Neural progenitor cell (in vitro differentiated cells): ENCODE results near the gene PDCD6IP. TPM values are rescaled to one million over a fixed set of nuclear protein-coding genes. Genes with fewer than 3 reads are reported as not detected.
A peak's percentile ranks its signal among the peaks of the same experiment; 100 is the strongest.

Experiments used
- DNase-seq: peaks from one replicate; pipeline ENCODE4 v3.0.0-alpha.2; 2016; ENCODE audit warnings: low spot score
- H2AFZ ChIP-seq: fragments of 200-600 bp; sonication (generic); replicated peaks from 2 replicates; pipeline ENCODE4 v1.6.1; 2016; ENCODE audit warnings: antibody characterized with exemption
- H3F3A ChIP-seq: fragments of 200-600 bp; sonication (generic); 2 replicates; pipeline ENCODE4 v1.6.1; 2016; ENCODE audit warnings: antibody characterized with exemption, low read depth
- H3K27ac ChIP-seq: fragments of 200-600 bp; sonication (generic); 2 replicates; pipeline ENCODE4 v1.5.1; 2016; ENCODE audit warnings: mild to moderate bottlenecking
- H3K27me3 ChIP-seq: fragments of 200-600 bp; sonication (generic); 2 replicates; pipeline ENCODE4 v1.6.1; 2016; ENCODE audit warnings: mild to moderate bottlenecking, moderate library complexity
- H3K36me3 ChIP-seq: fragments of 200-600 bp; sonication (generic); 2 replicates; pipeline ENCODE4 v1.5.1; 2016
- H3K4me1 ChIP-seq: fragments of 200-600 bp; sonication (generic); 2 replicates; pipeline ENCODE4 v1.6.1; 2016; ENCODE audit warnings: mixed run types
- H3K4me2 ChIP-seq: fragments of 200-600 bp; sonication (generic); 2 replicates; pipeline ENCODE4 v1.6.1; 2016
- H3K4me3 ChIP-seq: fragments of 200-600 bp; sonication (generic); 2 replicates; pipeline ENCODE4 v1.5.1; 2016
- H3K79me2 ChIP-seq: fragments of 200-600 bp; sonication (generic); 2 replicates; pipeline ENCODE4 v1.6.1; 2016; ENCODE audit warnings: low read depth
- H3K9ac ChIP-seq: fragments of 200-600 bp; sonication (generic); 2 replicates; pipeline ENCODE4 v1.6.1; 2016
- H3K9me3 ChIP-seq: fragments of 200-600 bp; sonication (generic); 2 replicates; pipeline ENCODE4 v1.5.1; 2016; ENCODE audit warnings: low read depth
- H4K20me1 ChIP-seq: fragments of 200-600 bp; sonication (generic); 2 replicates; pipeline ENCODE4 v1.6.1; 2016; ENCODE audit warnings: low read depth
- H3K27ac Mint-ChIP-seq: 3 replicates; pipeline ENCODE4 v1.8.0; 2021; ENCODE audit warnings: mixed read lengths
- H3K27me3 Mint-ChIP-seq: 2 replicates; pipeline ENCODE4 v1.8.0; 2022; ENCODE audit warnings: low read depth, mild to moderate bottlenecking, inconsistent platforms, moderate library complexity, mixed read lengths; ENCODE audit not compliant: insufficient read depth
- H3K36me3 Mint-ChIP-seq: 3 replicates; pipeline ENCODE4 v1.8.0; 2021; ENCODE audit warnings: mixed read lengths
- H3K4me1 Mint-ChIP-seq: 3 replicates; pipeline ENCODE4 v1.8.0; 2021; ENCODE audit warnings: mixed read lengths
- H3K4me3 Mint-ChIP-seq: 3 replicates; pipeline ENCODE4 v1.8.0; 2021; ENCODE audit warnings: mild to moderate bottlenecking, moderate library complexity, mixed read lengths
- H3K9me3 Mint-ChIP-seq: 3 replicates; pipeline ENCODE4 v1.8.0; 2020; ENCODE audit warnings: mixed read lengths
- EZH2 ChIP-seq: fragments of 200-600 bp; sonication (generic); IDR thresholded peaks from 2 replicates; pipeline ENCODE4 v1.6.1; 2017; ENCODE audit warnings: antibody characterized with exemption, mild to moderate bottlenecking, moderate library complexity
- EZH2phosphoT487 ChIP-seq: fragments of 200-600 bp; sonication (generic); IDR thresholded peaks from 2 replicates; pipeline ENCODE4 v1.6.1; 2017; ENCODE audit warnings: antibody characterized with exemption
- total RNA-seq: library from RNA; depleted of rRNA; stranded (reverse); fragments of >200 nt; gene quantifications from 2 replicates; pipeline ENCODE4 v1.2.3, GENCODE V29; 2015; ENCODE audit warnings: low replicate concordance
- TF ChIP-seq, protein P1 (sequence below): fragments of 200-600 bp; sonication (generic); IDR thresholded peaks from 2 replicates; pipeline ENCODE4 v1.5.1; 2017; ENCODE audit warnings: antibody characterized with exemption, mild to moderate bottlenecking

PDCD6IP gene
- total RNA-seq, 1 donor from 2014 or later: 93.7 TPM

DNA sequence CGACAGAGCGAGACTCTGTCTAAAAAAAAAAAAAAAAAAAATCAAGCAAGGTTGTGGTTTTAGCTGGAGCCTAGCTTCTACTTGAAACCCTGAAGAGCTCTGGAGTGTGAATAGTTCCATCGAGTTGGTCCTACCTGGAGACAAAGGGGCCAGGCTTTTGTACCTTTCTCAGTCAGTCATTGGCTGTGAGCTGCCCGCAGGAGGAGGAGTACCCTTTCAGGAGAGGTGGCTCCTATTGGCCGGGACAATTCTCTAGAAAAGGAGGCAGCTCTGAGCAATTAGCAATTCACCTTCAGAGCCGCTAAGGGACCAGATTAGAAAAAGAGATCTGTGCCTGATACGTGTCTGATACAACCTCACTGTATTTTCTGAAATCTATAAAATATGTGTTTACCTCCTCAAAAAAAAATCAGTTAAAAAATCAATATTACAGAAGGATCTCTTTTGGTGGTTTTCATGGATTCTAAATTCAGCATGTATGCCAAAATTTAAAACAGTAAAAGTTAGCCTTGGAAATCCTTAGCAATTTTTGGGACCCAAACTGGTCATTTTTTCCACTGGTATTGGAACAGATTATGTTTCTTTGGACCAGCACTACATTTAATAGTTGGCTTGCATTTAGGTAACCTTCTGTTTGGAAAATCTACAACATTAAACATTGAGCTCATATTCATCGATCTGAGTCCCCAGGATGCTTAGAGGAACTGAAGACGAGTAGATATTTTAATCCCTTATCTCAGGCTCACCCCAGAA, 29.7 kb upstream of the PDCD6IP start:
- H2AFZ ChIP-seq: peak overlapping the region; percentile 2
- TF ChIP-seq EZH2: no peak
- no peak for TF ChIP-seq EZH2phosphoT487
- TF ChIP-seq, protein P1, sequence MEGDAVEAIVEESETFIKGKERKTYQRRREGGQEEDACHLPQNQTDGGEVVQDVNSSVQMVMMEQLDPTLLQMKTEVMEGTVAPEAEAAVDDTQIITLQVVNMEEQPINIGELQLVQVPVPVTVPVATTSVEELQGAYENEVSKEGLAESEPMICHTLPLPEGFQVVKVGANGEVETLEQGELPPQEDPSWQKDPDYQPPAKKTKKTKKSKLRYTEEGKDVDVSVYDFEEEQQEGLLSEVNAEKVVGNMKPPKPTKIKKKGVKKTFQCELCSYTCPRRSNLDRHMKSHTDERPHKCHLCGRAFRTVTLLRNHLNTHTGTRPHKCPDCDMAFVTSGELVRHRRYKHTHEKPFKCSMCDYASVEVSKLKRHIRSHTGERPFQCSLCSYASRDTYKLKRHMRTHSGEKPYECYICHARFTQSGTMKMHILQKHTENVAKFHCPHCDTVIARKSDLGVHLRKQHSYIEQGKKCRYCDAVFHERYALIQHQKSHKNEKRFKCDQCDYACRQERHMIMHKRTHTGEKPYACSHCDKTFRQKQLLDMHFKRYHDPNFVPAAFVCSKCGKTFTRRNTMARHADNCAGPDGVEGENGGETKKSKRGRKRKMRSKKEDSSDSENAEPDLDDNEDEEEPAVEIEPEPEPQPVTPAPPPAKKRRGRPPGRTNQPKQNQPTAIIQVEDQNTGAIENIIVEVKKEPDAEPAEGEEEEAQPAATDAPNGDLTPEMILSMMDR: no peak
- H3K4me1 Mint-ChIP-seq: peaks cover 3% of the 10 kb centered on the region

DNA sequence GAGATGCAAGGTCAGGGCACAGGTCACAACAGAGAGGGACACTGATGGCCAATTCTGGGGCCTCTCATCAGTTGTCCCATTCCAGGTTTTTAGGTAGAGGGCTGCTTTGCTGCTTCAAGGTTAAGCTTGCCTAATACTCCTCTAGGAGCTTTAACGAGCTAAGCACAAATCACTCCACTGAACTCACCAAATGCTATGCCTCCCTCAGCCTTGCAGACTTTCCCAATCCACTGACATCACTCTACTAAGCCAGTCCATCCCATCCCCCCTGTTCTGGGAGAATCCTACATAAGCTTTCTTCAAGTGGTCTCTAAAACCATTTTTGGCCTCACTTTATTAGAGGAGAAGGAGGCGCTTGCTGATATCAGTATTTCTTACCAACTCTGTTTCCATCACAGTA, 24.8 kb upstream of the PDCD6IP start:
- H3K9me3 Mint-ChIP-seq: no peaks in the 10 kb centered on the region
- H3K36me3 ChIP-seq: no peaks in the 10 kb centered on the region
- no peaks in the 10 kb centered on the region for H3K27me3 ChIP-seq
- no peaks in the 10 kb centered on the region for H4K20me1 ChIP-seq
- DNase-seq: no peak
- H3K4me1 Mint-ChIP-seq: peaks cover 4% of the 10 kb centered on the region
- no peaks in the 10 kb centered on the region for H3K36me3 Mint-ChIP-seq
- H3K27me3 Mint-ChIP-seq: peaks cover 3% of the 10 kb centered on the region
- H3K79me2 ChIP-seq: no peaks in the 10 kb centered on the region
- H3K9me3 ChIP-seq: no peaks in the 10 kb centered on the region
- no peak overlapping the region for H3K4me2 ChIP-seq
- H2AFZ ChIP-seq: no peak overlapping the region
- no peaks in the 10 kb centered on the region for H3K4me1 ChIP-seq
- H3K4me3 ChIP-seq: no peak overlapping the region
- no peak overlapping the region for H3K27ac ChIP-seq
- no peak overlapping the region for H3K9ac ChIP-seq
- TF ChIP-seq, protein P1: no peak
- TF ChIP-seq EZH2phosphoT487 (no peak), EZH2 (no peak)
- no peaks in the 10 kb centered on the region for H3F3A ChIP-seq
- no peak overlapping the region for H3K4me3 Mint-ChIP-seq
- no peak overlapping the region for H3K27ac Mint-ChIP-seq

More for the DNA sequence above, 29.7 kb upstream of the PDCD6IP start:
- no peaks in the 10 kb centered on the region for H3K79me2 ChIP-seq
- no peak overlapping the region for H3K4me3 ChIP-seq
- Mint-ChIP-seq H3K36me3 (no peaks in the 10 kb centered on the region), H3K27me3 (peaks cover 3% of the 10 kb centered on the region), H3K9me3 (no peaks in the 10 kb centered on the region), H3K4me3 (no peak overlapping the region), H3K27ac (no peak overlapping the region)
- H3K36me3 ChIP-seq: no peaks in the 10 kb centered on the region
- H3K9ac ChIP-seq: no peak overlapping the region
- H3K27ac ChIP-seq: no peak overlapping the region
- H3K9me3 ChIP-seq: no peaks in the 10 kb centered on the region
- no peaks in the 10 kb centered on the region for H3K27me3 ChIP-seq
- no peaks in the 10 kb centered on the region for H3F3A ChIP-seq
- no peaks in the 10 kb centered on the region for H4K20me1 ChIP-seq
- no peaks in the 10 kb centered on the region for H3K4me1 ChIP-seq
- no peak overlapping the region for H3K4me2 ChIP-seq
- DNase-seq: no peak

GRCh38 chr3:33775363-33775762, 23.1 kb upstream of the PDCD6IP start:
- no peak overlapping the region for H3K4me2 ChIP-seq
- H3K36me3 Mint-ChIP-seq: no peaks in the 10 kb centered on the region
- H3K27ac ChIP-seq: no peak overlapping the region
- no peaks in the 10 kb centered on the region for H3K9me3 Mint-ChIP-seq
- no peak overlapping the region for H3K4me3 ChIP-seq
- H4K20me1 ChIP-seq: no peaks in the 10 kb centered on the region
- no peak overlapping the region for H2AFZ ChIP-seq
- no peak for TF ChIP-seq EZH2phosphoT487
- no peak for TF ChIP-seq EZH2
- TF ChIP-seq, protein P1: no peak
- peaks cover 3% of the 10 kb centered on the region for H3K27me3 Mint-ChIP-seq
- H3F3A ChIP-seq: no peaks in the 10 kb centered on the region
- H3K27me3 ChIP-seq: no peaks in the 10 kb centered on the region
- no peak overlapping the region for H3K27ac Mint-ChIP-seq
- no peak overlapping the region for H3K9ac ChIP-seq
- DNase-seq: no peak
- H3K4me3 Mint-ChIP-seq: no peak overlapping the region
- H3K4me1 ChIP-seq: no peaks in the 10 kb centered on the region
- H3K36me3 ChIP-seq: no peaks in the 10 kb centered on the region
- peaks cover 4% of the 10 kb centered on the region for H3K4me1 Mint-ChIP-seq
- H3K9me3 ChIP-seq: no peaks in the 10 kb centered on the region
- H3K79me2 ChIP-seq: no peaks in the 10 kb centered on the region
